ENCODE measurements around the gene PPP1R37.
A peak's percentile ranks its signal among the peaks of the same experiment; 100 is the strongest.
"Not testable (repeated sequence)": the region's sequence is repeated elsewhere in the genome, so short reads cannot be mapped to it uniquely, and the experiment has no call there.

Gene PPP1R37

DNA sequence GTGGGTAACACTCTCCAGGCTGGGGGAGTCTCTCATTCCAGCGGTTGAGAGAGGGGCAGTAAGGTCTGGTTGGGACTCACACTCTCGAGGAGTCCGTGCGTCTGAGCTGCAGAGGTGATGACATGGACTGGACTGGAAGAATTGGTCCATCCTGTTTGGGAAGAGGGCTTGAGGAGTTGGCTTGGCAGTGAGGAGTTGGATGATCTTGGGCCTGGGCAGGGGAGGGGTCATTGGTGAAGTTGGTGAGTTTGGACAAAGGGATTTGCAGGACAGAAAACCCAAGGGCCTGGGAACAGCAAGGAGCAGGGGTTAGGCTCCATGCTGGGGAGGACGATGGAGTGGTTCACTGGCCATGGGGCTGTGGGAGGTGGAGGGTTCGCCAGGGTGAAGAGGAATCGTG is 3.7 kb downstream of the PPP1R37 start:
- no peak for DNase-seq

DNA sequence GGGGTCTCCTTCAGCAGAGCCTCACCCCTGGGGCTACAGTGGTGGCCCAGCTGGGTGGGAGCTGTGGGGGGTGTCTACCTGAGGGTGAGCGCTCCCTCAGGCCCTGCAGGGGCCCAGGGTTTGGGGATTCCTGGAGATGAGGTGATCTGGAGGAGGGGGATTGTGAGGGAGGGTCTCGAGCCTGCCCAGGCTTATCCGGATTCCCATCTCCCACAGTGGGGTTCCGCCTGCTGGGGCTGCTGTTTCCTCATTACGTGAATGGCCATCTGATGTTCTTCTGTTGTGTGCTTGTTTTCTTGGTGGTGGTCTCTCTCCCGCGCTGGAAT is 4.4 kb downstream of the PPP1R37 start:
- no peak for DNase-seq

DNA sequence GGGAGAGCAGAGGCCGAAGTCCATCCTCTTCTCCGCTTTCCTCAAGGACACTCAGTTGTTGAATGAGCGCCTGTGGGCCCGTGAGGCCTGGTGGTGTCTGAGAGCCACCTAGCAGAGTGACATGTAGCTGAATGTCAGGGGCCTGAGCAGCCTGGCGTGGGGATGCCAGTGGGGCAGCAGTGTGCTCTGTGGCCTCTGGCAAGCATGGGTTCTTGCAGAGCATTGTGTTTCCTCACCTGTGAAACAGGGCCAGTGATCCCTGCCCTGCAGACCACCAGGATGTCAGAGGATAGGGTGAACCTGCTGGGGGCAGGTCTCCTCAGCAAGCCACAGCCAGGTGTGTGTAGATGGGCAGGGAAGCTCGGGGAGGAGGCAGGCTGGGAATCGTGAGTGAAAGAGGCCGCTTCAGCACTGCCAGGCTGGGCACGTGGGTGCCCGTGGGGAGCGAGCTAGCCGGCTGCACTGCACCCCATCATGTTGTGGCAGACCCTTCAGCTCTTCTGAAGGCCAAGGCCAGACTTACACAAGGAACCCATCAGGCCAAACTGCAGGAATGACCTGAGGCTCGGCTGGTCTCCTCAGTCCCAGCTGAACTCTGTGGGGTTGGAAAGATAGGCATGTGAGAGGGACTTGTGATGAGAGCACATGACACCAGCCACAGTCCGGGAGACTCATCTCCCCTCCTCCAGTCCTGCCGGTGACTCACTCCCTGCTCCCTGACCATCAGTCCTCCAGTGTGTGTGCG is 5.0 kb downstream of the PPP1R37 start:
- no peak for DNase-seq

DNA sequence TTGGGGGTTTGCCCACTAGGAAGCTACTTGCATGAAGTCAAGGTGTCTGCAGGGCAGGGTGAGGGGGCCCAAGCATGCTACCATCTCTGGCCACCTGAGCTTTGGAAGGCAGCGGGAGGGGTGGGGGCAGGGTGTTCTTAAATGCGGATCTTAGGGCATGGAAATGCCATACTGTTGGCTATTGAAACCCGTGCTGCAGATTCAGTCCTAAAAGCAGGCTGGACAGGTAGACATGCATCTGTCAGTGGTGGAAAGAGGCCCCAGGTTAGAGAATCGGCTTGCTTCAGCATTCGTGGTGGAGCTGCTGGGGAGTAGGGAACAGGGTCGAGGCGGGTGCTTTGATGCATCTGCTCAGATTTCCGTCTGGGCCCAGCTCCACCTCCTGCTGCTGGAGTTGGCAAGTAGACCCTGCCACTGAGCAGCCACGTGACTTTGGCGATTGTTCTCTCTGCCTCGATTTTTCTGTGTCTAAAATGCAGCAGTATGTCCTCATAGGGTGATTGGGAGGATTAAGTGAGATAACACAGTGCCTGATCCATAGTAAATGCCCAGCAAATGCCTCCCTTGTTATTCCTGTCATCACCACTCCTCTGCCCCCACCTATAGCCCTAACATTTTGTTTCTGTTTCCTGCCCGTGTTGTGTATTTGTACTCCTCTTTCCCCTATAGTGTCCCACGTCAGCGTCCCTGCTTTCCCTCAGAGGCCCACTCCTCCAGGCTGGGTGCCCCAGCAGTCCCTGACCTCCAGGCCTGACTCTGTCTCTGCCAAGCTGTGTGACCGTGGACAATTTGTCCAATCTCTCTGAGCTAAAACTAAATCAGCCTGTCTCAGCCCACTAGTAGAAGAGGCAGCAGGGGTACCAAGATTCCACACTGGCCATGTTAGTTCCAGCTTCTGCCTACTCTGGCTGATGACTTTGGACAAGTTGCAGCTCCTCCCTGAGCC is 5.8 kb downstream of the PPP1R37 start:
- DNase-seq, result no peak

DNA sequence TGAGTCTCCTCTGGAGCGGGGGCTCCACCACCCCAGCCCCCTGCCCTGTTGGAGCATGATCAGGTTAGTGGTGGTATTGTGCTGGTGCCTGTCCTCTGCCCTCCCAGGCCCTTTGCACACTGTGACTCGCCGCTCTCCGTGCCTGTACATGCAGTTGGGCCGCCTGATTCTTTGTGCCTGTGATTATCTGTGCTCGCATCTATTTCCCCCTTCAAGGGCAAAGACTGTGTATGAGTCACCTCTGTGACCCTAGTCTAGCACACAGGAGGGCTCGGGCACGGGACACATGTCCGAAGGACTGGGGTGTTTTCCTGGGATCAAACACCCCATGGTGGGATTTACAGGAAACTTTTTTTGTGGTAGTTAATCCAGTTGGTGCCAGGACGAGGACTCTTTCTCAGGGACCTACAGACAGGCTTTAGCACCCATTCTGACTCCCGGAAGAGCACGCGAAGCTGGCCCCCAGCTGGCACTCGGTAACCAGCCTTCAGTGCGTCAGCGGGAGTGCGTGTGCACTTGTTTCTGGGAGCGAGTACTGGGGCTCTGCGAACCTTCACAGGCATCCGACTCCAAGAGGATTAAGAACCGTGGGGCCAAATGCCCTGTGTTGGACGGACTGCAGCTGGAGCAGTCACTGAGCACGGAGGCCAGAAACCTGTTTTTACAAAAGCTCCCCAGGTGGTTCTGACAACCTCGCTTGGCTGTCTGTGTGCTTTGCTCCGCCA is 6.7 kb downstream of the PPP1R37 start:
- no peak for DNase-seq

DNA sequence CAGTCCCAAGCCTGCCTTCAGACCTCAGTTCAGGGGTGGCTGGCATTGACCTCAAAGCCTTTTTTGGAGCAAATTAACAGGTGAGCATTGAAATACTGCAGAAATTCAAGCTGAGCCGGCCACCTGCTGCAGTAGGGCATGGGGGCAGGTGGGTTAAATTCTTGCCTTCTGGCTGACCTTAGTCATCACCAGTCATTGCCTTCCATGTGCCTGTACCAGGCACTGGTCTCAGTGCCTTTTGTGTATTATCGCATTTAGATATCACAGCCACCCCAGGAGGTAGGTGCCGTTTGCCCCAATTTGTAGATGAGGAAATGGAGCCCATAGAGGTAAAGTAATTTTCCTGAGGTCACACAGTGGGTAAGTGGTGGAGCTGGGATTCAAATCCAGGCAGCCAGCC is 7.2 kb downstream of the PPP1R37 start:
- no peak for DNase-seq

DNA sequence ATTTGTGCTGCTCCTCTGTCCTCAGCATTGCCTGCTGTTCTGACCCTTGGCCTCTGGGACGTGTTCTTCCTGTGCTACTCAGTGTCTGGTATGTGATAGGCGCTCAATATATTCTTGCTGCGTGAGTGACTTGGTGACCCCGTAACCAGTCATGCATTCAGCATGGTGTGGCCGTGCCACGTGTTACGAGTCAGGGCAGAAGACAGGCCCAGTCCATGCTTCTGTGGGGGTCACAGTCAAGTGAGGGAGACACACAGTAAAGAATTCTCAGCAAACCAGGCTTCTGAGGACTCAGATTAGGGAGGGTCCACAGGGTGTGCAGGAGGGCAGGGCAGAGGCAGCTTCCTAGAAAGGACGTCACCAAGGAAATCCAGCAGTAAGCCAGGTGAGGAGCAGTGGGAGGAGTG is 7.9 kb downstream of the PPP1R37 start:
- DNase-seq, result no peak

DNA sequence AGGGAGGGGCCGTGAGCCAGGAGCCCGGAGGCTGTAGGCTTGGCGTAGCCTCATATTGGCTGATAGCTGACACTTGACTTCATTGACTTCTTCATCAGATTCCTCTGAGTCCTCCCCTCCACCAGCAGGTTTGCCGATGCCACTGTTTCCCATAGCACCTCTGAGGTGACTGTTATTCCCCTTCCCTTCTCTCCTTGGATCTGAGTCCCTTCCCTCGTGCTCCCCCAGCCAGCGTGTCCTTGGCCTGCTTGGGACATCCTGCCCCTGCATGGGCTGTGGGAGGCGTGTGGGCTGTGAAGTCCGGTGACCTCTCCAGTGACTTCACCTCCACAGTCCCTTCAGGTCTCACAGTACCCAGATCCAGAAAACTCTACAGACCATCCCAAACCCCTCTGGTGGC is 8.8 kb downstream of the PPP1R37 start:
- DNase-seq, result no peak

DNA sequence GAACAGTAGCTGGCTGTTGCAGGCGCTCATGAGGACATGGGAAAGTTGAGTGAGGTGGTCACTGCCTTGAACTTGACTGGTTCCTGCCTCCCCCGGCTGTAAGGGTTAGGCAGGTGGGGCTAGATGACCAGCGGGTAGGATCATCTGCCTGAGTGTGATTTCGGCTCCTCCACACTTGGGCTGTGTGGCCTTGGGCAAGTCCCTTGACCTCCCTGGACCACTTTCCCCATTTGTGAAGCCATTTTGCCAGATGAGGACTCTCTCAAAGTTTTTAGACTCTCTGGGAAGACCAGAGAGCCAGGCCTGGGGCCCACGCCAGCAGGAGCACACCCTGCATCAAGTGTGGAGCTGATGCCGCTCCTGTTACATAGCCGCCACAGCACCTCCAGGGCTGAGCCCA is 9.5 kb downstream of the PPP1R37 start:
- DNase-seq, result no peak

DNA sequence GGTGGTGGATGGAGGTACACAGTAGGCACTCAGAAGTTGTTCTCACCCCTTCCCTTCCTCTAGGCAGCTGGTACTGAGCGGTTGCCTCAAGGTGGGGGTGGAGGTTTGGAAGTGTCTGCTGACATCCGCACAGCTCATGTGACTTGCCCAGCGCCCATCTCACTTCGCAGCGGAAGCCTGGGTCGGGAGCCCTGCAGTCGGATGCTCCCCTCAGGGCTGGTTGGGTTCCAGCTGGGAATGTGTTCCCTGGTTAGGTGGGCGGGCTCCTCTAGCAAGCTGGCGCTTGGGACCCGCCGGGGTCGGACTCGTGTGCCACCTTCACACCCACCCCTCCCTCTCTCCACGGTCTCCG is 10.2 kb downstream of the PPP1R37 start:
- no peak for DNase-seq

DNA sequence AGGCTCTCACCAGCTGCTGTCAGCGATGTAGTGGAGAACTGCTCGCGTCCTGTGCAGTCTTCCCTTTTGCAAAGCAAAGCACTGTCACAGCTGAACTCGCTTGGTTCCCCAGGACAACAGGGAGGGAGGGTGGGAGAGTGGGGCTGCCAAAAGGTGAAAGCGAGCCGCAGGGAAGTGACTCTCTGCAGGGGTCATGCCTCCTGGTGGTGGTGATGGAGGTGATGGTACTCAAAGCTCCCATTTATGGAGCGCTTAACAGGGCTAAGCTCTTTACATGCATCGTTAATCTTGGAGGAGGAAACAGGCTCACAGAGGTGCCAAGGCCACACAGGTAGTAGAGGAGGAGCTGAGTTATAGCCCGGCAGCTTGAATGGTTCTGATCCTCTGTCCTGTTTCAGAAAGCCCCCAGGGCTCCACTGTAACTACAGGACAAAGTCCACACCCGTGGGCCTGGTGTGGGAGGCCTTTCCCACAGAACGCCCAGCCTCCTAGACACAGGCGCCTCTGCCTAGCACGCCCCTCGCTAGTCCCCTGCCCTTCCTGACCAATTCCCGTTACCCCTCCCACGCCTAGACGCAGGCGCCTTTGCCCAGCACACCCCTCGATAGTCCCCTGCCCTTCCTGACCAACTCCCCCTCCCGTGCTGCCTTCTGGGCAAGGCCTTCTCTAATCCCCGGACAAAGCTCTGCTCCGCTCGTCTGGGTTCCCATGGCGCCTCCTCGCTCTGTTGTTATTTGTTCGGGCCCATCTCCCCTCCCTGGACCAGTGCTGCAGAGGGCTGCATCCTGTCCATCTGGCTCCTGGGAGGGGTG is 10.7 kb downstream of the PPP1R37 start:
- no peak for DNase-seq

DNA sequence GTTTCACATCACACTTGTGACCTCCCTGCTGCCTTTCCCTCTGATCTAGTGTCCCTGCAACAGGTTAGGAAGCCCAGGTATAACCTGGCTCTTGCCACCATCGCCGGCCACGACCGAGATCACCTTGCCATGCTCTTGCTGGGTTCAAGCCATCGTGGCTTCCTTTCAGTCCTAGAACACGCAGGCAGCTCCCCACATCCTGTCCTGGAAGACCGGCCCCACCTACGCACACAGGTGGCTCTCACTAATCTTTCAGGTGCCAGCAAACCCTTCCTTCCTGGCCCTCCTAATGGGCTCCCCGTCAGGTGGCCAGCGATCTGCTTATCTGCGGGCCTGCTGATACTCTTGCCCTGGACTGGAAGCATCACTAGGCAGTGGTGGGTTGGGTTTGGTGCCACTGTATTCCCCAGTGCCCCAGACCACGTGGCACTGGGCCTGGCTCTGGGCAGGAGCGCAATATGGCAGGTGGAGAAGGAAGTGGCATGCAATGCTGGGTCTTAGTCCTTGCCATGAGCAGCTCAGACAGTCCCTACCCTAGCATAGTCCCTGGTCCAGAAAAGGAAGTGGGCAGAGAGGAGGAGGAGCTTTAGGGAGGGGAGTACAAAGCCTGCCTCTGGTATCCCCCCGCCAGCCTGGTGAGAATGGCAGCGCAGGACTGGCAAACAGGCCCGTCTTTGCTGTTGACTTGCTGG is 11.8 kb downstream of the PPP1R37 start:
- no peak for DNase-seq

DNA sequence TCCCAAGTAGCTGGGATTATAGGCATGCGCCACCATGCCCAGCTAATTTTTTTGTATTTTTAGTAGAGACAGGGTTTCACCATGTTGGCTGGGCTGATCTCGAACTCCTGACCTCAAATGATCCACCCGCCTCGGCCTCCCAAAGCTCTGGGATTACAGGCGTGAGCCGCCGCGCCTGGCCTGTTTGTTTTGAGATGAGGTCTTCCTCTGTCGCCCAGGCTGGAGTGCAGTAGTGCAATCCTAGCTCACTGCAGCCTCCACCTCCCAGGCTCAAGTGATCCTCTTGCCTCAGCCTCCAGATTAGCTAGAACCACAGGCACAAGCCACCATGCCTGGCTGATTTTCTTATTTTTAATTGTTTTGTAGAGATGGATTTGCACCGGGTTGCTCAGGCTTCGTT is 13.4 kb downstream of the PPP1R37 start:
- DNase-seq, result not testable (repeated sequence)

DNA sequence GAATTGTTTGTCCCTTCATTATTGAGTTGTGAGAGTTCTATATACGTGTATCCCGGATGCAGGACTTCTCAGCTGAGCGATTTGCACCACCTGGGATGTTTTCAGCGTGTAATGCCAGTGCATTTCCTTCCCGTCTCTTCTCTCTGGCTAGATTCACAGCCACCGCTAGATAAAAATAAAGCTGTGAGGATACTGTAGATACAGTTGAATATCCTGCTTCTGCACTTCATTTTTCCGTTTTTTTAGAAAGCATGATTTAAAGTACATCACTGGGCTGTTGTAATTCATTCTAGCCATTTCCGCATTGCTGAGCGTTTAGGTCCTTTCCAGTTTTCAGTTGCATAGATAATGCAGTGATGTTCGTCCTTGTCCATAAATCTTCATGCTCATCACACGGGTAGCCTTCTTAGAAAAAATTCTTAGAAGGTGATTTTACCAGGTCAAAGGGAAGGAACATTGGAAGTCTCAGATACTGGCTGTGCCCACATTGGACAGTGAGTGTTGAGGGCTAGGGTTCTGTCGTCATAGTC is 14.7 kb downstream of the PPP1R37 start:
- DNase-seq, result no peak

DNA sequence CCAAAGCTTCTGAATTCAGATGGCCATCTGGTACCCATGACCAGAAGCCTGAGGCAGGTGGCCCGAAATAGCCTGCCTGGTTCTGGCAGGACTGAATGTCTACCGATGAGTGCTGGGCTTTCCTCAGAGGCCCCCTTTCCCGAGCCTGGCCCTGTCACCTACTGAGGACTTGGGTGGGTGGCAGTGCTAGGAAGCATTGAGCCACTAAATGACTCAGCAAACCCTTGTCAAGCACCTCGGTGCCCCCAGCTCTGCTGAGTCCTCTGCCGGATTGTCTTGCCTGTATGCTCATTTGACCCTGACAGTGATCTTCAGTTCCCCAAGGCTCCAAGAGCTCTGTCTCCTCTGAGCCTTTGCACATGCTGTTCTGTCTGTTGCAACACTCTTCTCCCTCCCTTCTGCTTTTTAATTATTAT is 17.9 kb downstream of the PPP1R37 start:
- no peak for DNase-seq

DNA sequence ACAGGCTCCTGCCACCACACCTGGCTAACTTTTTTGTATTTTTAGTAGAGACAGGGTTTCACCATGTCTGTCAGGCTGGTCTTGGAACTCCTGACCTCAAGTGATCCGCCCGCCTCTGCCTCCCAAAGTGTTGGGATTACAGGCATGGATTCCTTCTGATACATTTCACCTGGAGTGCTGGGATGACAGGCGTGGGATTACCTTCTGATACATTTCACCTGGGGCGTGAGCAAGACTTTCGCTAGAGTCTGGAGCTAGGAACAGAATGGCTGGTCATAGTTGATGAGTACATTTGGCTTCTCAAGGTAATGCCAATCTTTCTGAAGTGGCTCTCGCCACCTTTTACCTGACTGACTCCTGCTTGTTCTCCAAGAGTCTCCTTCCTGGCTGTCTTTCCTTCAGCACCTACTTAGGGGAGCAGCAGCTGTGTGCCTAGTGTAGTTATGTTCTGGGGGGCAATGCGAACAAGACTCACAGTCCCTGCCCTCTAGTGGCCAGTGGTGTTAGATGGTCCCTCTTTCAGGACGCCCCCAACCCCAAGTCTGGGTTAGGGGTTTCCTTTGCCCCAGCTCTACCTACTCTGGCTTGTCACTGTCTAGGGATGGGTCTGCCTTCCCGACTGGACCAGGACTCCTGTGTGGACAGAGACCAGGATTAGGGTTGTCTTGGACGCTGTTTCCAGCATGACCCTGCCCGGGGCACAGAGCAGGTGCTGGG is 19.3 kb downstream of the PPP1R37 start:
- no peak for DNase-seq

DNA sequence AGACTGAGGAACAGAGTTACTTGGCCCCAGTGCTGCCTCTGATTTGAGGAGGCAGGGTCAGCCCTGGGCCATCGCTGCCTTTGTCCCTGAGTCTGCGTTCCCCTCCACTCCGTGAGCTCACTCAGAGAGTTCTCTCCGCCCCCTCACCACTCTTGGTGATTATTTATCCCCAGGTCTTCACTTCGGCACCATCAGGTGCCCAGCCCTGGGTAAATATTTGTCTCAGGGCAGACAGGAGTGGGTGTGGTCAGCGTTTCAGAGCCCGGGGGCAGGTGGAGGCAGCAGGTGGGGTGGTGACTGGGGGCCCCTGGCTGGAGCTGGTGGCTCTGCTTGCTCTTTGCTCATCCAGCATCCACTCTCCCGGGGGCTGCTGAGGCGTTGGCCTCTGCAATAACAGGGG is 20.6 kb downstream of the PPP1R37 start:
- DNase-seq, result peak; percentile 80

DNA sequence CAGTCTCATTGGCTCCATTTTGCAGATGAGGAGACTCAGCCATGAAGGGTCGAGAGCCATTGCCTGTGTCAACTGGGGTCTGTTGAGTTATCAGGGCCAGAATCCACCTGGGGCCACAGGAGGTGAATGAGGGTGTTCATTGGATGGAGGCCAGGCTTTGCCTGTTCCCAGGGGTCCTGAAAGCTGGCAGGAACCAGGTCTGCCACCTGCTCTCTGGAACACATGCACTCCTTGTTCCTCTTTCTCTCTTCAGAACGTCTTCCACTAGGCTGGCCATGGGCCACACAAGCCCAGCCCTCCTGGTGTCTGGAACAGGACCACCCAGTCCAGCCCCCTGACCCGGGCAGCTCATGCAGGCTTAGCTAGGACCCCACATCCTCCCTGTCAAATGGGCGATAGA is 21.1 kb downstream of the PPP1R37 start:
- DNase-seq, result peak; percentile 56

DNA sequence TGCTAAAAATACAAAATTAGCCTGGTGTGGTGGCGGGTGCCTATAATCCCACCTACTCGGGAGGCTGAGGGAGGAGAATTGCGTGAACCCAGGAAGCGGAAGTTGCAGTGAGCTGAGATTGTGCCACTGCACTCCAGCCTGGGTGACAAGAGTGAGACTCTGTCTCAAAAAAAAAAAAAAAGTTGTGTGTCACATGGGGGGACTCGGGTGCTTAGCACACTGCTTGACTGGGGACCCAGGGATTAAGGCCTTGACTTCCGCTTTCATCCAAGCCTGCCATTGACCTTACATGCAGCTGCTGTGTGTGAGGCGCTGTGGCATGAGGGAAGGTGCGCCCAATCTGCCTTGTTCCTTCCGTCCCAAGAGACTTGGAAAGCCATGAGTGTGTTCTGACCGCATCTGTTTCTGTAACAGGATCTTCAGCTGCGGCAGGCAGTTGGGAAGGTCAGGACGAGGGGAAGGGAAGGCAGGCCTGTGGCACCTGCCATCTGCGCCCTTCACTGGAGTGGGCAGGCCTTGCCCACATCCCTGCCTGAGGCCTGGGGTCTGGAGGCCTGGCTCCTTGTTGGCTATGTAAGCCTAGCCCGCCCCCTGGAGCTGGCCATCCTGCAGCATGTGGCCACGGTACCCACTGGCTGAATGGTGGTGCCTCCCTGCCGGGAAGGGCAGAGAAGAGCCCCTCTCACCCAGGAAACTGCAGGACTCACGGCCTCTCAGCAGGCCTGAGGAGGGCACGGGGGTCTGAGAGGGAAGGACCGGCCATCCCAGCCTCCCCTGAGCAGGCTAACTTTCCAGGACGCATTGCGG is 23.0 kb downstream of the PPP1R37 start:
- no peak for DNase-seq

DNA sequence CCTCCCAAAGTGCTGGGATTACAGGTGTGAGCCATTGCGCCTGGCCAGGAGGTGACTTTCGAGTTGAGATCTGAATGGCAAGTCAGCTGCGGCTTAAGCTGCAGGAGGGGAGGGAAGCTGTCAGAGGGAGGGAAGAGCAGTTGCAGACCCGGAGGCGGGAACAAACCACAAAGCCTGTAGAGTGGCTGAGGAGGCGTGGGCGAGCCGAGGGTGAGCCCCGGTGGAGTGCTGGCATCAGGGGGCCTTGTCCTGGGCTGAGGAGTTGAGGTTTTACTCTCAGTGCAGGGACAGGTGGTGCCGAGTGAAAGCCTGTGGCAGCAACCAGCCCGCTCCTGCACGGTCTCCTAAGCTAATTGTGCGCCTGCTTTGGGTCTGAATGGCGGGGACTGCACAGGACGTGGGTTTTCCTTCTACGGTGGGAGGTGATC is 24.2 kb downstream of the PPP1R37 start:
- peak; percentile 57 for DNase-seq
